Posterior cingulate gyrus (tissue), 11 donors: Measurements from ENCODE around the gene ADSS1.
A peak's percentile ranks its signal among the peaks of the same experiment; 100 is the strongest.

Source experiments
- DNase-seq, 10 donors: peaks; one replicate each; pipeline versions ENCODE4 v3.0.0 to v3.0.0-alpha.2; 2020 to 2021; ENCODE audit warnings: mixed read lengths in 3 of 10
- intact Hi-C: fragments of 100-400 bp; cut with DNase I; formaldehyde crosslinking; loops from one replicate; pipeline ENCODE4 v1.15.1; 2023

The ADSS1 gene

DNA sequence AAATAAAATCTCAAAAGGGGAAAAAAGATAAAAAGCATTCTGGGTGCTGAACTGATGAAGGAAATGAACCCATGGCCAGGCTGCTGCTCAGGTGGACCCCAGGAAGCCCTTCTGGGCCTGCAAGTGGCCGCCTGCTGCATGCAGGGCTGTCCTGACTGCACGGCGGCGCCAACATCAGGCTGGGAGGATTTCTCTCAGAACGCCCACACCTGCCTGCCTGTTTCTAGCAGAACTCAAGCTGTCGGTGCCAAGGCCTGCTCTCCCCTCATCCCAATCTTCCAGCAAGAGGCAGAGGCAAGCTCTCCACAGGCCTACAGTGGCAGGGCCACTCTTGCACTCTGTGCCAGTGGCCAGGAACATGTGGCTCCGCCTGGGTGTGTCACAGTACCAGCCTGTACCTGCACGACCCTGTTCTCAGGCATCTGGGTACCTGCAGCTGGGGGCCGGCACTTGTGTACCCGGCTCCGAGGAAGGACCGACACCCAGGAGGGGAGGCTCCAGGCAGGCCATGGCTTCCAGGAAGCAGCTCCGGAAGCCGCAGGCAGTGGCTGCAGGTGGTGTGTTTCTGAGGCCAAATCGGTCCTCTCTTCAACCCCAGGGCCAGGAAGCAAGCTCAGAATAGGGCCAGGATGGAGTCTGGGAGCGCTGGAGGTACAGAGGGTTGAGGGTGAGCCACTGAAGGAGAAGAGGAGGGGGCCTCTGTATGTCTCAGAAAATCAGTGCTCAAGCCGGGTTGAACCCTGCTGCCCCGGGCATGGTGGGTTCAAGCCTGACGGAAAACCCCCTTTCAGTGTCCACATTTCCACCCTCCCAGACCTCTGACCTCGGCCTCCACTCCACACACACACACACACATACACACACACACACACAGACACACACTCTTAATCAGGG, 37.2 kb upstream of the ADSS1 start:
- peak in 9 of 10 donors; percentile 20 to 96 (median 79) for DNase-seq
- intact Hi-C loops: no loop called here

DNA sequence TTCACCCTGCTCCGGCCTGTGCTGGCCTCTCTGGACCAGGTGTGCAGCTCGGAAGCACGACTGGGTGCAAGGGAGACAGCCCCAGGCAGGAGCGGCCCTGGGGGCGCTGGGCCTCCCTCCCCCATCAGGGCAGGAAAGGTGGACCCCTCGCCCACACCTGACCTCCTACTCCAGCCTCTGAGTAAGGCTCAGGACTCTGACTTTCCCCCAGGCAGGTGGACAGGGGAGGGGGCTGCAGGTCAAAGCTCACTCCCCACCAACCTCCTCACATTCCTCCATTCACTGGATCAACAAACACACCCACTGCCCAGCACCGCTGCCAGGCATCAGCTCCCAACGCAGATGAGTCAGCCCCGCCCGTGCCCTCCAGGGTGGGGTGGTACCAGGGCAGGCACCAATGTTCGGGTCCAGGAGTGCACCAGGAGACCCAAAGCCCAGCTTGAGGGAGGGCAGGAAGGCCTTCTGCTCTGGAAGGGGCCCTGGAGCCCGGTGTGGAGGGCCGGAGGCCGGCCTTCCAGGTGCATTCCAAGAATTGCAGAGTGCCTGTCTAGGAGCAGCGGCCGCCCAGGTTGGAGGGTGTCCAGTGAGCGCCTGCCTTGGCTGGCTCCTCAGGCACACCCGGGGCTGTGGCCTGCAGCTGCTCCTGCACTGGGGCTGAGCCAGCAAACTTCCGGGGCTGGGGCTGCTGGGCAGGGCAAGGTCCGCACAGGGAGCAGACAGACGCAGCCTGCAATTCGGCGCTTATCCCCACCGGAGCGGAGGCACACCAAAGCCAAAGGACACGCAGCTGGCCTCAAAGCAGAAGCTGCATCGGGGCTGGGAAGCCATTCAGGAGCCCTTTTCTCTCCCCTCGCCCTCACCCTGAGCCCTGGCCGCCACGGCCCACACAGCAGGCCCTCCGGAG, 36.2 kb upstream of the ADSS1 start:
- DNase-seq: peak in 3 of 10 donors; percentile 65 to 94 (median 67)
- intact Hi-C loops: no loop called here

DNA sequence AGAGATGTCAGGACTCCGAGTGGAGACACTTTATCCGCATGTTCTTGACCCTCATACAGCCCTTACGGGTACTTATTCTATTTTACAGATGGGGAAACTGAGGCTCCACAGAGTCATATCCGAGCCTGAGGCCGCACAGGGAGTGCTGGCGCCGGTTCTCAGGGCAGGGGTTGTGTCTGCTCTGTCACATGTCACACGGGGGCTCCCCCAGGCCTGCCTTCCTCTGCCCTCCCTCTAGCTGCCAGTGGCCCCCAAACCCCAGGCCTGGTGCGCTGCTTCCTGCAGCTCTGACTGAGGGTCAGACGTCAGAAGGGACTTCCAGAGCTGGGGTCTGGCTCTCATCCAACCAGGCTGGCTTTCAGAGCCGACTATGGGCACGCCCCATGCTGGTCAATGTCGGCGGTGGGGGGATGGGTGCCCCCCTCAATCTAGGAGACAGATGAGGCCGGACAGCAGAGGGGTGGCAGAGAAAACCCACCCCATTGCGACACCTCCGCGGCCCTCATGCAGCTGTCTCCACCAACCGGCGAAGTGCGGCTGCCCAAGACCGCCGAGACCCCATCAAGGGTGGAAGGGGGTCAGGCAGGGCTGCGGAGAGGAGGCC, 35.4 kb upstream of the ADSS1 start:
- intact Hi-C loops: no loop called here
- peak in 1 of 10 donors; percentile 80 for DNase-seq

DNA sequence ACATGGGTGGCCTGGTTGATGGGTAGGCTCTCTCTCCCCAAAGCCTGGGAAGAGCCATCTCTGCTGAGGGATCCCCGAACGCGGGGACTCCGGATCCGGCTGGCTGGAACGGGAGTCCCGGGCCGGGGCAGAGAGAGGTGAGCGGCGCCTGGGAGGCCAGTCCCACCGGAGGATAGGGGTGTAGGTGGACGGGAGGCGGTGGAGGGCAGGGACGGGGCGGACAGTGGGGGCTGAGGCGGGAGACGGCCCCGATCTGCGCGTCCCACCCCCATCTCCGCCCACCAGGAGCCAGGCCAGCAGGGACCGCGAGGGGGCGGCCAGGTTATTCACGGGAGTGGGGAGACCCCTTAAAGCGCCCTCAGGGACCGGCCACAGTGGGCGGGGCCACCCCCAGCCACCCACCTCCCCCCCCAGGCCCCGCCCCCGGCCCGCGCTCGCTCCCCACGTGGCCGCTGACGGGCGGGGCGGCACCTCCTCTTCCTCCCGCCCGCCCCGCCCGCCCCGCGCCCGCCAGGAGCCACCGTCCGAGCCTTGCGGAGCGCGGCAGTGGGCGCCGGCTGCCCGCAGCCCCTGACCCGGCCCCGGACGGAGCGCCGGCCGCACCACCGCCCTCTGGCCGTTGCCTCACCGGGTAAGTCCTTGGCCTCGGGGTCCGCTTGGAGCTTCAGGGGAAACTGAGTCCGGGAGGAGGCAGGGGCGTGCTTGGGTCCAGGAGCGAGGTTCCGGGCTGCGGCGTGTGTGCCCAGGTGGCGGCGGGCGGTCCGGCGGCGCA, 34.7 kb upstream of the ADSS1 start, which contains the start of gene INF2:
Gene INF2 (plus strand): TSS at position 510 of the 772 bp plus-strand sequence. CDS start 11,748 bp downstream, outside the sequence.
- DNase-seq: peak in 4 of 10 donors; percentile 41 to 94 (median 62)
- intact Hi-C loops: no loop called here

DNA sequence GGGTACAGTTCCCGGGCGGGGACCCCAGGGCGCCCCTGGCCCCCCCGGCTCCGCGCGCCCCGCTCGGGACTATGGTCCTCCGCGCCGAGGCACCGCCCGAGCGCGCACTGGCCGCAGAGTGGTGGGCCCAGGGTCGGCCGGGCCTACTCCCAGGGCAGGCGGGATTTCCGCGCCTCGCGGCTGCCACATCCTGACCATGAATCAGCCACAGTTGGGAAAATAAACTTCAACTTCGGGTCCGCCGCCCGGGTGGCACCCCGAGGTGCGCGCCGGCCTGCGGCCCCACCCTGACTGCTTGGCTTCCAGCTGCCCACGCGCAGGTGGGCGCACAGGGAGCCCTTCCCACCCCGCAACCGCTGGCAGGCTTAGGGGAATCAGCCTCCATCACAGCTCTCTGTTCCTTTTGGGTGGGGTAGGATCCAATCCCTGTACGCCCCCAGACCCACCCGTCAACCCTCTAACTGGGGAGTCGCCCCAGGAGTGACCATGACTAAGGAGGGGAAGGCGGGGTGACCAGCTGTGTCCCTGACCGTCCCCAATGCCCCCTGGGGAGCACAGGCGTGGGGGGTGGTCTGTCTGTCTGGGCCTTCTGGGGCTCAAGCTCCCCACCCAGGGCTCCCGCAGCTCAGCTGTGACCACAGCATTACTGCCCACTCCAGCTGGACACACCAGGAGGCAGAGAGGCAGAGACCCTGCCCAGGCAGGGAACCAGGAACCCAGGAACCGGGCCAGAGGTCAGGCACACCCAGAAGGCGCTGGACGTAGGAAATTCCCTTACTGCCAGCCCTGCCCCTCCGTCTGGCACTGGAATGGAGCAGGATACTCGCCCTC, 33.9 kb upstream of the ADSS1 start:
- no peak for DNase-seq
- intact Hi-C loops: no loop called here

DNA sequence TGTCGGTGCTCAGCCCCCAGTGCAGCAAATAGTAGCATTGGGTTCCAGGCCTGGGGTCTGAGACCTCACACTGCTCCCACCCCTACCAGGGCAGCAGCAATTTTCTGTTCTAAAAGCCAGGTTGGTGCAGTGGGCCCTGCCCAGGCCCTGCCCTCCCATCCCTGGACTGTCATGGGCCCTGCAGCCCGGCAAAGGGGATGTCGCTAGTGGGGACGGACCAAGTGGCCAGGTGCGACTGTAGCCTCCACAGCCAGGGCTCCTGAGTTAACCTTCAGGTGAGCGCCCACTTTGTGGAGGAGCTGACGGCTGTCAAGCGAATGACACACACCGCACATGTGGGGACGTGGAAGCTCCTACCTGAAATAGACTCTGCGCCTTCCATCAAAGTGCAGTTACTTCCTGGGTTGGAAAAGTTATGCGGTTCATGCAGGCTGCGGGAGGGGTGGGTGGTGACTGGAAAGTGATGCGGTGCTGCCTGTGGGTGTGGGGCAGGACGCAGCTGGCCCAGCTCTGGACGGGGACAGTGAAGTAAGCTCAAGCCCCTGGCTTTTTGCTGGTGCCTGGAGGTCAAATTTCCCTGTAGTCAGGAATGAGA, 33.1 kb upstream of the ADSS1 start:
- intact Hi-C loops: no loop called here
- no peak for DNase-seq

DNA sequence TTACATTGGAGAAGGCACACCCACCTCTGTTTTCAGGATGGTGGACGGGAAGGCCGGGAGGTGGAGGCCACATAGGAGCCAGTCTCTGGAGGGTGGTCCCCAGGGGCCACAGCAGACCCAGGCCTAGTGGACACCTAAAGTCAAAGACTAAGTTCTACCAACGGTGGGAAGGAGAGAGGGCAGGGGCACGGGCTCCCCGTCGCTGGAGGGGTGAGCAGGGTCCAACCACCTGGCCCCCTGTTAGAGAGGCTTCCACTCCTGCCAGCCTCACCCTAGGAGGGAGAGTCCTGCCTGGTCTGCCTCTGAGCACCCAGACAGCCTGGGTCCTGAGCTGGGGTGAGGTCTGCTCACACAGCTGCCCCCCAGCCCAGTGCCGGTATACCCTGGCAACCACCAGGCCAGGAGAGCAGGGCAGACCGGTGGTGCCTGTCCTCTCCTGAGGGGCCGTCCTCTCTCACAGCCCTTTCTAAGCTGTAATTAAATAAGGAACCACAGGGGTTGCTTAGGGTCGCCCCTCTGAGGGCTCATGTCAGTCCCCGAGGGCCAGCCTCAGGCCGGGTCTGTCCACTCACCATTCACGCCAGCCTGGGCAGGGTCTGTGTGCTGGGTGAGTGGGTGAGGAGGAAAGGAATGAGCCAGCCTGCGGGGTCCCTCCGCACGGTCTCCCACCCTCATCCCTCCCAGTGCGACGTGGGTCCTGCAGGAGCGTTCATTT, 32.3 kb upstream of the ADSS1 start:
- no peak for DNase-seq
- intact Hi-C loops: no loop called here

DNA sequence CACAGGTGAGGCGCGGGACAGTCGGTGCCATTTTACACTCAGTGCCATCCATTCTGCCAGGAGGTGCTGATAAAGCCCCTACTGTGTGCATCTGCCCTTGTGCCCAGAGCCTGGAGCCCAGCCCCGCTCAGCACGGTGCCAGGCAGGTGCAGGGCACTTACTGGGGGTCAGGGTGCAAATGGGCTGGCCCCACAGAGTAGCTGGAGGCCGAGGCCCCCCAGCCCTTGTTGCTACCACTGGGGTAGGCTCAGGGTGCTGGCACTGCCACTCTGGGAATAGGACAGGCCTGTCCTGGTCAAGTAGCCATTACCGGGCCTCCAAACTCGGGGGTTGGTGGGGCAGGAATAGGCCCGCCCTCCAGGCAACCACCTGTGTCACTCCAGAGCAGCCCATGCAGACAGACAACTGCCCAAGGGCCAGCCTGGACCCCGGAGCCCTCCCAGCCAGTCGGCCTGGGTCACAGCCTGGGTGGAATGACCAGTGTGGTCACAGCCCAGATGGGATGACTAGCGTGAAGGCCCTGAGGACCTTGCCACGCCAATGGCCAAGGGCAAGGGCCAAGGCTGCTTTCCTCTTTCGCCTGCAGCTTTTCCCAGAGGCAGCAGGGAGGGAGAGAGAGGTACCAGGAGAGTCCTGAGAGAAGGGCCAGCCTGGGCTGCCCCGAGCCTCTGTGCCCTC, 31.6 kb upstream of the ADSS1 start:
- intact Hi-C loops: no loop called here
- DNase-seq: no peak

DNA sequence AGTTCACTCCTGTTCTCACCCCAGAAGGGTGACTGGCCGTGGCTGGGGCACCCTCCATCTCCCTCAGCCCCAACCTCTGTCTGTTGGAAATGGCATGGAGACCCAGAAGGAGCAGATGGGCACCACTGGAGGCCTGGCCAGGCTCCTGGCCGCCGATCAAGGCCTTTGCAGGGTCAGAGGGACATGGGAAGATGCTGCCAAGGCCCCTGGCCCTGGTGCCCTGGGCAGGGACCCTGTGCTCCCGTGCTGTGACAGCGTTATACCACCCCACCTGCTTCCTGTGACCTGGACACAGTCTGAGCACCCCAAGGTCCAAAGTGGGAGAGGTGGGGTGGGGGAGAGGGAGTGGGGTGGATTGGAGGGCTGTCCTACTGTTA, 31.1 kb upstream of the ADSS1 start:
- peak in 1 of 10 donors; percentile 9 for DNase-seq
- intact Hi-C loops: no loop called here

DNA sequence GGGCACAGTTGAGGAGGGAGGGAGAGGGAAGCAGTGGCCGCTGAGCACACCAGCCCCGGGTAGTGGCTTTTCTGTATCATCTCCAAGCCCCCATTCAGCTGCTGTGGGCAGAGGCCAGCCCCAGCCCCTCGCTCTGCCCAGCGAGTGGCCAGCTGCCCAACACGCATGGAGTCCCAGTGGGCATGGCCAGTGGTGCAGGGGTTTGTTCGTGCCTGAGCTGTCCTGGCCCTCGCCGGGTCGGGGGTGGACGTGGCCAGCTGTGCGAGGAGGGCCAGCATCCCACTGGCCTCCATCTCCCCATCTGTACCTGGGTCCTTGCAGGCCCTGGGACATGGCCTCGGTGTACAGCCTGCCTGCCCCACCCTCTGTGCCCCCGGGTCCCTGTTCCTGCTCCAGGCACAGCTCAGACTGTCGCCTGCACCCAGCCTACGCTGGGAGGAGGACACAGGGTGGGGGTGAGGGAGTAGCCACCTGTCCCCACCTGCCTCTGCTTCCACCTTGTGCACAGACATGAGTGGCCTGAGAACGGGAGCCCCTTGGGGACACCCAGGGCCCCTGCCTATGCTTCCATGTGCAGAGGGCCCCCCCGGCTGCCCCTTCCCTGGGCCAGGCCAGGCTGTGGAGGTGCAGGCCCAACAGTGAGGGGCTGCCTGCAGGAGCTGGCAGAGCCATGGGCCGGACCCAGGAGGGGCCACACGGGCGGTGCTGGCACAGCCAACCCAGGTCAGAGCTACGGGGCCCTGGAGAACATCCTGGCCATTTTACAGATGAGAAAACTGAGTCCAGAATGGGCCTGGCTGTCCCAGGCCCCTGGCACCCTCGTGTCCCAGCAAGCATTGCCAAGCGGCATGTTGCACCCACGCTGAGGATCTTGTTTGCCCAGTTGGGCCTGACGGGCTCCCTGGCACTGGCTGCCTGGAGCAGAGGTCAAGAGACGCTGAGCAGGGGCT, 30.3 kb upstream of the ADSS1 start:
- DNase-seq: peak in 1 of 10 donors; percentile 43
- intact Hi-C loops: no loop called here

DNA sequence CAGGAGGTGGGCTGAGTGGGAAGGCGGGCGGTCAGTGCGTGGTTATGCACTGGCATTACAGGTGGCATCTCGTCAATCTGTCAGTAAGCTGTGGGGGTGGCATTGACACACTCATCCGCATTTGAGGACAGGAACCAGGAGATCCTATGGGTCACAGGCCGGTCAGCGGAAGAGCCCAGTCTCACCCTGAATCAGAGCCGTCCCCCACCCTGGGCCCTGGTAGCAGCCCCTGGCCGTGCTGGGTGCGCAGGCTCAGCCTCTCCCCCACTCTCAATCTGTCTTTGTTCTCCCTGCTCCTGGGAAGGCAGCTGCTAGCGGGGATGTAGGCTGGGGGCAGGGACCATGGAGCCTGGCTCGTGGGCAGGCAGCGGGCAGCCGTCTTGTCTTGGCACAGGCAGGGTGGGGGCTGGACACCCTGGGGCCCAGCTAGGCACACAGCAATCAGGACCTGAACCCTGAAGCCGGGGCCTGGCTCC, 29.5 kb upstream of the ADSS1 start:
- intact Hi-C loops: no loop called here
- peak; percentile 79 to 98 (median 84) for DNase-seq

DNA sequence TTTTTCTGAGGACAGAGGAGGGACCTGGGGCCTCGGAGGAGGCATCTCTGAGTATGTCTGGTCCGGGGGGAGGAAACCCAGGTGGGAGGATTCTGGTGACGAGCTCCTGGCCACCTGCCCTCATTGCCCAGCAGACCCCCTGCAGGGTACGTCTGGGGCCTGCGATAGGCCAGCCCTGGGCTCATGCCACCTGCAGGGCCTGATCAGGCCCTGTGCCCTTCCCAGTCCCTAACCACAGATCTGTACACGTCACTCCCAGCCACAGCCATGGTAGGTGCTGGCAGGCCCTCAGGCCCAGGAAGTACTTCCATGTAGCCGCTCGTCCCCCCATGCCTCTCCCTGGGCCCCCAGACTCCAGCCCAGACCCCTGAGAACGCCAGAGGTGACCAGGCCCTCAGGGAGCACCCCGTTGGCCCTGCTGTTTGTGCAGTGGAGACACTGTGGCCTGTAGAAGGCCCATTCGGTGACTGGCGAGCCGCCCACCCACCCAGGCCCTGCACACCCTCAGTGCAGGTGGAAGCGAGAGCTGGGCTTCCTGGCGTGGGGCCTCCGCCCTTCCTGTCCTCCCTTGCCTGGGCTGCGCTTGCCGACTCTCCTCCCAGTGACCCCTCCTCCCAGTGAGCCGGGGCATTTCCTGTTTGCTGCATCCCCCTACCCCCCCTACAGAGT, 28.9 kb upstream of the ADSS1 start:
- no peak for DNase-seq
- intact Hi-C loops: no loop called here

DNA sequence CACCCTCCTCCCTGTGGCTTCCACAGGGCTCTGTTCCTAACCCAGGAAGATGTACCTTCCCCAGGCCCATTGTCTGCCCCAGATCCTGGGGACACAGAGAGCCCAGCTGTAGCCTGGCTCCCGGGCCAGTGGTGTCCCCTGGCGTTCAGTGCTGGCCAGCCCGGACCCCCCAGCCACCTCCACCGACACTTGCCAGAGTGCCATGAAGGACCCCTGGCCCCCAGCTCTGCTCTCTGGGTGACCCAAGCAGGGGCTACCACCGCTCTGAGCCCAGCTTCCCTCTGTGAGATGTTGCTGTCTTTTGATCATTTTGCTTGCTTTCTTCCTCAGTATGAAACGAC, 28.4 kb upstream of the ADSS1 start:
- intact Hi-C loops: no loop called here
- DNase-seq: no peak

DNA sequence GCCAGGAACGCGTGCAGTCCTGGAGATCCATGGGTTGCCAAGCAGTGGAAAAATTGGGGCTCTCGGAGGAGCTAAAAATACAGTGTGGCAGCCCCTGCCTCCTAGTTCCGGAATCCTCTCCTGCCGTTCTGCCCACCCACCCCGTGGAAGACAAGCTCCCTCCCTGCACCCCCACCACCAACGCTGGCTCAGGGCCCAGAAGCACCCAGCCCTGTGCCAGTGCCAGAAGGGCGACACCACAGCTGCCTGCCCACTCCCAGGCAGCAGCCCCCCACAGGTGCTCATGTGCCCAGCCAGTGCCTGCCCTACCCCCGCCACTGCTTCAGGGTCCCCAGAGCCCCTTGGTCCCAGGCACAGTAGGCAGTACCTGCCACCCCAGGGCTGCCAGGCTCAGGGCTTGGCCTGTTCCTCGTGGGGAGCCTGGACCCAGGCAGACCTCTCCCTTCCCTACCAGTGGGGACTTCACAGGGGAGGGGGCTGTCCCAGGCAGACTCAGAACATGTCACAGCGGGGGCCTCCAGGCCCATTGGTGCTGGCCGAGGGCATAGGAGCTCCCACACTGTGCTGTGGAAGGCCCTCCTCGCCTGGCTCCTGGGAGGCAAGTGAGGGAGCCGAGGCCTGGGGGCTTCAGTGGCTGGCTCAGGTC, 27.2 kb upstream of the ADSS1 start:
- peak in 1 of 10 donors; percentile 43 for DNase-seq
- intact Hi-C loops: no loop called here

DNA sequence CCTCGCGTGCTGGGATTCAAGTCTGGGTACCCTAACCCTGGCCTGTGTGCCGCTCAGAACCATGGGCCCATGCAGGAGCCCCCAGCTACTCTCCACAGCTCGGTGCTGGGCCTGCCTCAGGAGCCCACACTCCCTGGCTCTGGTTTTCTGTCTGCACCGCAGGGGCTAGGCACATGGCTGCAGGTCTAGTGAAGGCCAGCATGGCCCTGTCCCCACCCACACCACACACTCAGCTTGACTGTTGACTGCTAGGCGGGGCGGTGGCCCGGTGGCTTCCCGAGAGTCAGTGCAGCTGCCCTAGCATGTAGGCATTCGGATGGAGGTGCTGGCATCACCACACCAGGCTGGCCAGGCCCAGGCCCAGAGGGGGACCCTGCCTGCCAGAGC, 26.7 kb upstream of the ADSS1 start:
- DNase-seq: no peak
- intact Hi-C loops: no loop called here
